KMS-11 (cell line): ENCODE results near the gene KIAA0825.

Experiments used
- H2AFZ ChIP-seq: fragments of 200-600 bp; sonication (generic); 2 replicates; pipeline ENCODE4 v1.6.1; 2016; ENCODE audit warnings: antibody characterized with exemption, mixed run types, low read depth
- H3K27ac ChIP-seq: fragments of 200-600 bp; sonication (generic); 2 replicates; pipeline ENCODE4 v1.6.1; 2016; ENCODE audit warnings: mild to moderate bottlenecking, mixed run types
- H3K27me3 ChIP-seq: fragments of 200-600 bp; sonication (generic); 2 replicates; pipeline ENCODE4 v1.6.1; 2017; ENCODE audit warnings: mild to moderate bottlenecking, low read depth, mixed run types, moderate library complexity; ENCODE audit not compliant: insufficient read depth
- H3K36me3 ChIP-seq: fragments of 200-600 bp; sonication (generic); 2 replicates; pipeline ENCODE4 v1.6.1; 2017; ENCODE audit warnings: mild to moderate bottlenecking, mixed run types; ENCODE audit not compliant: insufficient read depth
- H3K4me1 ChIP-seq: fragments of 200-600 bp; sonication (generic); 2 replicates; pipeline ENCODE4 v1.6.1; 2016; ENCODE audit warnings: mild to moderate bottlenecking, low read depth, mixed run types; ENCODE audit not compliant: poor library complexity, severe bottlenecking
- H3K4me2 ChIP-seq: fragments of 200-600 bp; sonication (generic); 2 replicates; pipeline ENCODE4 v1.7.0; 2016; ENCODE audit warnings: mild to moderate bottlenecking, mixed run types
- H3K4me3 ChIP-seq: fragments of 200-600 bp; sonication (generic); IDR thresholded peaks from 2 replicates; pipeline ENCODE4 v1.6.1; 2017; ENCODE audit warnings: low read depth, low read length, mixed read lengths; ENCODE audit not compliant: insufficient read depth
- H3K79me2 ChIP-seq: fragments of 200-600 bp; sonication (generic); 2 replicates; pipeline ENCODE4 v1.6.1; 2016; ENCODE audit warnings: low read depth, mixed run types; ENCODE audit not compliant: insufficient read depth
- H3K9ac ChIP-seq: fragments of 200-600 bp; sonication (generic); 2 replicates; pipeline ENCODE4 v1.6.1; 2016; ENCODE audit warnings: mild to moderate bottlenecking, mixed run types
- H4K20me1 ChIP-seq: fragments of 200-600 bp; sonication (generic); 2 replicates; pipeline ENCODE4 v1.6.1; 2016; ENCODE audit warnings: mild to moderate bottlenecking, mixed run types; ENCODE audit not compliant: insufficient read depth
- TF ChIP-seq, protein P1 (sequence below): fragments of 200-600 bp; sonication (generic); conservative IDR thresholded peaks from 2 replicates; pipeline ENCODE4 v1.6.1; 2017; ENCODE audit warnings: low read depth, mild to moderate bottlenecking, antibody characterized with exemption, low read length, moderate library complexity, mixed read lengths

Gene KIAA0825

DNA sequence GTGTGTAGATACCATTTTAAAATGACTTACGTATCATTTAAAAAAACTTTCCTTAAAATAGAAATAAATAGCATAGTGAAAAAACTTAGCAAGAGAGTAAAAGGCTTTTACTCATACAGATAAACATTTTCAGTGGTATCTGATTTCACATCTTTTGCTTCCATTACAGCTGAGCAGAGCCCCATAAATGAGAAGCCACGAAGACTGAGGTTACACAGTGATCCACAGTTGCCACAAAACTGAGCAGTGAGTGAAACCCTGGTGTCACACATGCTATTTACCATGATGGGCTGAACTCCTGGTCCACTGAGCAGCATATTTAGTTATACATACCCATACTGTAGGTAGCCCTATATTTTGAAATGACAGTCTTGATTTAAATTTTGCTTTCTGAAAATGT, 401.2 kb downstream of the KIAA0825 start:
- H3K27ac ChIP-seq: no peak overlapping the region
- H3K9ac ChIP-seq: no peak overlapping the region
- H4K20me1 ChIP-seq: no peaks in the 10 kb centered on the region
- no peak overlapping the region for H3K4me3 ChIP-seq
- TF ChIP-seq, protein P1, sequence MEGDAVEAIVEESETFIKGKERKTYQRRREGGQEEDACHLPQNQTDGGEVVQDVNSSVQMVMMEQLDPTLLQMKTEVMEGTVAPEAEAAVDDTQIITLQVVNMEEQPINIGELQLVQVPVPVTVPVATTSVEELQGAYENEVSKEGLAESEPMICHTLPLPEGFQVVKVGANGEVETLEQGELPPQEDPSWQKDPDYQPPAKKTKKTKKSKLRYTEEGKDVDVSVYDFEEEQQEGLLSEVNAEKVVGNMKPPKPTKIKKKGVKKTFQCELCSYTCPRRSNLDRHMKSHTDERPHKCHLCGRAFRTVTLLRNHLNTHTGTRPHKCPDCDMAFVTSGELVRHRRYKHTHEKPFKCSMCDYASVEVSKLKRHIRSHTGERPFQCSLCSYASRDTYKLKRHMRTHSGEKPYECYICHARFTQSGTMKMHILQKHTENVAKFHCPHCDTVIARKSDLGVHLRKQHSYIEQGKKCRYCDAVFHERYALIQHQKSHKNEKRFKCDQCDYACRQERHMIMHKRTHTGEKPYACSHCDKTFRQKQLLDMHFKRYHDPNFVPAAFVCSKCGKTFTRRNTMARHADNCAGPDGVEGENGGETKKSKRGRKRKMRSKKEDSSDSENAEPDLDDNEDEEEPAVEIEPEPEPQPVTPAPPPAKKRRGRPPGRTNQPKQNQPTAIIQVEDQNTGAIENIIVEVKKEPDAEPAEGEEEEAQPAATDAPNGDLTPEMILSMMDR: no peak
- H3K4me1 ChIP-seq: no peaks in the 10 kb centered on the region
- H3K27me3 ChIP-seq: no peaks in the 10 kb centered on the region
- H3K4me2 ChIP-seq: no peak overlapping the region
- H2AFZ ChIP-seq: no peak overlapping the region
- no peaks in the 10 kb centered on the region for H3K36me3 ChIP-seq
- H3K79me2 ChIP-seq: no peaks in the 10 kb centered on the region

DNA sequence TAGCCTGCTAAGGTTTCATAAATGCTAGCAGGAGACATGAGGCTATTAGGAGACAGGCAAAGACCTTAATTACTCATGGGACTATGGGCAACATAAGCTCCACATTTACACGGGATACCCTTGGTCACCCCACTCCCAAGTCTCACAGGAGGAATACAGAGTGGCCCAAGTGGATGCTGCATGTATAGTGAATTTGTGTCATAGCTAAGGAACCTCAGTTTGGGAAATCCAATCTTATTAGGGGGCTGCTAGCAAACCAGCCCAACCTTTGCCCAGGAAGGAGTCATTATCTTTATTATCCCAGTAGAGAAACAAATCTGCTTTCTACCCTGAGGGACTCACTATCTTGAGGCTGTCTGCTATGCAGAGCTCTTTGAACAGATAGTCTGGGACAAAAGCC, 405.9 kb downstream of the KIAA0825 start:
- H3K27me3 ChIP-seq: no peaks in the 10 kb centered on the region
- no peaks in the 10 kb centered on the region for H3K79me2 ChIP-seq
- no peak overlapping the region for H3K9ac ChIP-seq
- H3K27ac ChIP-seq: no peak overlapping the region
- no peak overlapping the region for H2AFZ ChIP-seq
- no peaks in the 10 kb centered on the region for H3K36me3 ChIP-seq
- H3K4me2 ChIP-seq: no peak overlapping the region
- H3K4me3 ChIP-seq: no peak overlapping the region
- no peaks in the 10 kb centered on the region for H3K4me1 ChIP-seq
- no peaks in the 10 kb centered on the region for H4K20me1 ChIP-seq
- TF ChIP-seq, protein P1: no peak

DNA sequence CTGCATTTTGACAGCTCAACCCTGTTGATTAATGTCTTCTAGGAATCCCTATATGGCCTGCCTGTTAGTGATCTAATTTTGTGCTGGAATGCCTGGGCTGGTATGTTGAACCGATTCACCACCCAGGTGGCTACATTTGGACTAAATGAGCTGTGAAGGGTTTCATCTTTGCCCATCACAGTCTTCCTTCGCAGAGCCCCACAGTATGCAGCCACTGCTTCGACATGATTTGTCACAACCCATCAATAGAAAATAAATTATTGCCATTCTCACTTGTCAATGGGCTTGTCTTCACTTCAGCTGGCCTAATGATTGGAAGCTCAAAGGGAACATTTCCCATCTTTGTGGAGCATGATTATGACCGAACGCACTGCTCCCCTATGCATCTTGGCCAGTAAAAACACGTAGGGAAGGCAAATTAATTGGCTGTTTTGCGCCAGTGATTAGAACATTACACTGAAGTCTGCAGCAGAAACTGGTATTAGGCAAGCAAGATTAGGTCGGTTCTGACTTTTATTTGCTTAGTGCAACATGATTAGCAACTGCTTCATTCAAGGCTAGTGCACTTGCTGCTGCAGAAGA, 408.5 kb downstream of the KIAA0825 start:
- no peak overlapping the region for H3K4me2 ChIP-seq
- H3K9ac ChIP-seq: no peak overlapping the region
- no peaks in the 10 kb centered on the region for H4K20me1 ChIP-seq
- H2AFZ ChIP-seq: no peak overlapping the region
- H3K4me1 ChIP-seq: no peaks in the 10 kb centered on the region
- H3K4me3 ChIP-seq: no peak overlapping the region
- H3K79me2 ChIP-seq: no peaks in the 10 kb centered on the region
- H3K36me3 ChIP-seq: no peaks in the 10 kb centered on the region
- no peaks in the 10 kb centered on the region for H3K27me3 ChIP-seq
- no peak overlapping the region for H3K27ac ChIP-seq
- TF ChIP-seq, protein P1: no peak

DNA sequence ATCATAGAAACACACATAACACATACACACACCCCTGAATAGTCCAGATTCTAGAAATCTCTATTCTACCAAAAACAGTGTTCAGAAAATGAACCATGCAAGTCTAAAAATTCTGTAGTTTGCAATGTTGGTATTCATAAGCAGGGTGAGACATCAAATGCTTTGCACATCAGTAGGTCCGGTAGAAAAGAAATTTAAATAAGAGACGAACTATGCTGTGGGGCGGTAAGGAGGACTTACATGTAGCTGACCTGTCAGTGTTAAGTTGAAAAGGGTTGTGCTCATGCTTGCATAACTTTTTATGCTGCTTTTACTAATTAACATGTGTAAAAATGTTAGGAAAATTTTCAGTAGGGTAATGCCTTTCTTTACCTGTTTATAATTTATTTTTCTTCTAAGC, 409.1 kb downstream of the KIAA0825 start:
- H4K20me1 ChIP-seq: no peaks in the 10 kb centered on the region
- no peaks in the 10 kb centered on the region for H3K27me3 ChIP-seq
- H3K79me2 ChIP-seq: no peaks in the 10 kb centered on the region
- H3K4me2 ChIP-seq: no peak overlapping the region
- H3K27ac ChIP-seq: no peak overlapping the region
- TF ChIP-seq, protein P1: no peak
- no peaks in the 10 kb centered on the region for H3K36me3 ChIP-seq
- no peak overlapping the region for H3K4me3 ChIP-seq
- H2AFZ ChIP-seq: no peak overlapping the region
- no peaks in the 10 kb centered on the region for H3K4me1 ChIP-seq
- no peak overlapping the region for H3K9ac ChIP-seq
